GM19240 (cell line): ENCODE measurements around the gene SMPX.

Source experiments
- DNase-seq: peaks from one replicate; pipeline ENCODE4 v3.0.0; 2011; ENCODE audit warnings: low spot score; ENCODE audit not compliant: insufficient read length

The SMPX gene

GRCh38 chrX:21658152-21658737 lies 99.7 kb downstream of the SMPX start, which contains the start of gene KLHL34:
KLHL34 (minus strand) TSS chrX:21658330; CDS start chrX:21657788, 542 bp downstream.
- DNase-seq: no peak

GRCh38 chrX:21657318-21658151 lies 100.4 kb downstream of the SMPX start:
- no peak for DNase-seq

GRCh38 chrX:21656587-21657317 lies 101.2 kb downstream of the SMPX start:
- no peak for DNase-seq
